HEK293T (cell line): ENCODE results near the gene GALNT18.

Experiments
- BHLHE40 ChIP-seq: fragments of 450-650 bp; IDR thresholded peaks from 2 replicates; pipeline ENCODE4 v1.6.1; 2016; ENCODE audit warnings: mild to moderate bottlenecking, moderate library complexity, borderline replicate concordance
- ELF4 ChIP-seq: fragments of 450-650 bp; IDR thresholded peaks from 2 replicates; pipeline ENCODE4 v1.6.1; 2017; ENCODE audit warnings: antibody characterized with exemption
- FOXK2 ChIP-seq: fragments of 450-650 bp; IDR thresholded peaks from 2 replicates; pipeline ENCODE4 v1.6.1; 2016; ENCODE audit warnings: mild to moderate bottlenecking
- FOXM1 ChIP-seq: fragments of 450-650 bp; IDR thresholded peaks from 2 replicates; pipeline ENCODE4 v1.6.1; 2017; ENCODE audit warnings: mild to moderate bottlenecking, borderline replicate concordance
- L3MBTL2 ChIP-seq: fragments of 450-650 bp; conservative IDR thresholded peaks from 2 replicates; pipeline ENCODE4 v1.6.1; 2016; ENCODE audit warnings: mild to moderate bottlenecking
- PKNOX1 ChIP-seq: fragments of 450-650 bp; IDR thresholded peaks from 2 replicates; pipeline ENCODE4 v1.6.1; 2016
- SP1 ChIP-seq: fragments of 450-650 bp; IDR thresholded peaks from 2 replicates; pipeline ENCODE4 v1.6.1; 2017
- SUZ12 ChIP-seq: fragments of 450-650 bp; IDR thresholded peaks from 2 replicates; pipeline ENCODE4 v1.6.1; 2016; ENCODE audit warnings: mild to moderate bottlenecking

- TF ChIP-seq PKNOX1 (no peak), SP1 (no peak), BHLHE40 (no peak), FOXK2 (no peak), ELF4 (no peak), FOXM1 (no peak), L3MBTL2 (no peak), SUZ12 (no peak)
These were observed 225.3 kb downstream of the GALNT18 start for GRCh38 chr11:11396301-11397035.
